Endothelial cell of umbilical vein (primary cell): ENCODE measurements around the gene CERKL. TPM values are rescaled to one million over a fixed set of nuclear protein-coding genes. Genes with fewer than 3 reads are reported as not detected.

Experiments used
- BruUV-seq: library from RNA; stranded (reverse); fragments of 400-500 nt; replicated peaks from 2 replicates; lab custom pipeline; 2021; lab: Mats Ljungman, UMichigan
- CTCF ChIA-PET: fragments of 300-600, 350-600 bp; sonication (Branson Sonifier 250); formaldehyde crosslinking; loops from one replicate; lab custom pipeline; 2021; ENCODE audit warnings: antibody characterized with exemption, inconsistent platforms; lab: Charles Lee
- POLR2A ChIA-PET: fragments of 300-600, 350-600 bp; sonication (Branson Sonifier 250); formaldehyde crosslinking; loops from one replicate; lab custom pipeline; 2021; ENCODE audit warnings: antibody characterized with exemption, inconsistent platforms; lab: Charles Lee
- DNase-seq: peaks from one replicate; pipeline ENCODE4 v3.0.0-alpha.2; 2011; ENCODE audit warnings: low read depth, low spot score
- FAIRE-seq: peaks from 2 replicates; lab custom pipeline; 2011; peaks lifted over from hg19 to GRCh38; lab: Jason Lieb, UNC
- H2AFZ ChIP-seq: 2 replicates; pipeline ENCODE4 v1.6.0; 2012; ENCODE audit warnings: low read depth, low read length, control low read depth, inconsistent platforms
- H3K27ac ChIP-seq: 2 replicates; pipeline ENCODE4 v1.5.1; 2011; ENCODE audit warnings: low read depth, mild to moderate bottlenecking, control low read depth, low read length, moderate library complexity; ENCODE audit not compliant: insufficient read depth
- H3K27me3 ChIP-seq, 2 experiments: 2 replicates each; pipeline versions ENCODE4 v1.6.0 to v1.6.1; 2011; ENCODE audit warnings: low read length in 2 of 2, mixed read lengths in 1 of 2; ENCODE audit not compliant: control insufficient read depth in 2 of 2, insufficient read depth in 2 of 2
- H3K36me3 ChIP-seq, 2 experiments: 2 replicates in 1 of 2; 3 replicates in 1 of 2; pipeline ENCODE4 v1.5.1; 2011; ENCODE audit warnings: low read length in 2 of 2, mild to moderate bottlenecking in 1 of 2, moderate library complexity in 1 of 2; ENCODE audit not compliant: control insufficient read depth in 2 of 2, insufficient read depth in 2 of 2; ENCODE audit errors: extremely low read depth in 1 of 2
- H3K4me1 ChIP-seq: 3 replicates; pipeline ENCODE4 v1.5.1; 2011; ENCODE audit warnings: mild to moderate bottlenecking, low read length; ENCODE audit not compliant: control insufficient read depth, insufficient read depth; ENCODE audit errors: extremely low read depth
- H3K4me2 ChIP-seq: 2 replicates; pipeline ENCODE4 v1.6.1; 2011; ENCODE audit warnings: low read length, control low read depth, mixed read lengths; ENCODE audit not compliant: insufficient read depth
- H3K4me3 ChIP-seq, 3 experiments: fragments of 200-600 bp in 1 of 3; sonication (generic), shearing (Covaris generic) in 1 of 3; replicated peaks in 1 of 3; 2 replicates each; pipeline ENCODE4 v1.5.1; 2011 to 2016; ENCODE audit warnings: control low read depth in 3 of 3, low read length in 3 of 3, mild to moderate bottlenecking in 2 of 3, inconsistent platforms in 1 of 3, low read depth in 1 of 3, moderate library complexity in 1 of 3; ENCODE audit not compliant: insufficient read depth in 1 of 3
- H3K79me2 ChIP-seq: 2 replicates; pipeline ENCODE4 v1.6.0; 2012; ENCODE audit warnings: low read length, inconsistent platforms; ENCODE audit not compliant: control insufficient read depth, insufficient read depth
- H3K9ac ChIP-seq: replicated peaks from 2 replicates; pipeline ENCODE3; 2011; ENCODE audit warnings: low read length, control low read depth; ENCODE audit not compliant: insufficient read depth; ENCODE audit errors: extremely low read depth
- H3K9me1 ChIP-seq: replicated peaks from 3 replicates; pipeline ENCODE4 v1.6.0; 2011; ENCODE audit warnings: mild to moderate bottlenecking, low read length; ENCODE audit not compliant: control insufficient read depth, insufficient read depth; ENCODE audit errors: extremely low read depth
- H3K9me3 ChIP-seq: replicated peaks from 2 replicates; pipeline ENCODE4 v1.5.1; 2012; ENCODE audit warnings: low read length, inconsistent platforms; ENCODE audit not compliant: control insufficient read depth, insufficient read depth
- H4K20me1 ChIP-seq: replicated peaks from 2 replicates; pipeline ENCODE3; 2011; ENCODE audit warnings: mild to moderate bottlenecking, low read length; ENCODE audit not compliant: control insufficient read depth, insufficient read depth; ENCODE audit errors: extremely low read depth
- CTCF ChIP-seq, 2 donors: IDR thresholded peaks; 1 replicate in 1 of 2; 2 replicates in 1 of 2; pipeline ENCODE4 v1.5.1; 2011; ENCODE audit warnings: low read length in 2 of 2, mild to moderate bottlenecking in 2 of 2, moderate library complexity in 2 of 2, control low read depth in 1 of 2, inconsistent platforms in 1 of 2, low read depth in 1 of 2; ENCODE audit not compliant: insufficient read depth in 1 of 2; ENCODE audit errors: extremely low read depth in 1 of 2
- EZH2 ChIP-seq: IDR thresholded peaks from 2 replicates; pipeline ENCODE4 v1.6.1; 2012; ENCODE audit warnings: borderline replicate concordance, low read depth, mild to moderate bottlenecking, moderate library complexity, low read length, inconsistent platforms; ENCODE audit not compliant: severe bottlenecking
- FOS ChIP-seq: IDR thresholded peaks from 2 replicates; pipeline ENCODE4 v1.6.1; 2011; ENCODE audit warnings: mild to moderate bottlenecking, low read length, moderate library complexity, borderline replicate concordance; ENCODE audit not compliant: insufficient read depth
- GATA2 ChIP-seq: IDR thresholded peaks from 2 replicates; pipeline ENCODE4 v1.7.0; 2011; ENCODE audit warnings: low read depth, mild to moderate bottlenecking, moderate library complexity, mixed read lengths, low read length; ENCODE audit not compliant: insufficient read length, insufficient read depth
- JUN ChIP-seq: IDR thresholded peaks from 2 replicates; pipeline ENCODE4 v1.6.1; 2011; ENCODE audit warnings: borderline replicate concordance, low read depth; ENCODE audit not compliant: insufficient read length, insufficient read depth
- MYC ChIP-seq: IDR thresholded peaks from one replicate; pipeline ENCODE4 v1.6.1; 2011; ENCODE audit warnings: mild to moderate bottlenecking, low read depth, low read length
- POLR2A ChIP-seq: IDR thresholded peaks from 2 replicates; pipeline ENCODE4 v1.6.1; 2012; ENCODE audit warnings: low read depth, mild to moderate bottlenecking, control low read depth, low read length
- POLR2AphosphoS5 ChIP-seq: IDR thresholded peaks from 2 replicates; pipeline ENCODE4 v1.6.1; 2012; ENCODE audit warnings: low read depth, mild to moderate bottlenecking, control low read depth, low read length, moderate library complexity; ENCODE audit not compliant: insufficient read depth
- dilution Hi-C: fragments of 300-500 bp; cut with MboI; formaldehyde crosslinking; loops from one replicate; pipeline ENCODE4 v1.15.0; 2019; ENCODE audit warnings: low sequenced_read_pairs; ENCODE audit not compliant: extremely low pct_ligation_motif_present
- intact Hi-C: fragments of 100-400 bp; cut with micrococcal nuclease; formaldehyde crosslinking; loops from one replicate; pipeline ENCODE4 v1.10.0; 2022
- polyA plus RNA-seq, 4 experiments: library from polyadenylated mRNA; depleted of rRNA in 3 of 4; stranded (reverse) in 3 of 4; unstranded in 1 of 4; fragments of >200 nt; gene quantifications; 2 replicates each; pipeline versions ENCODE4 v1.2.1 to v1.2.3, GENCODE V29; 2011 to 2012; ENCODE audit warnings: missing spikeins in 1 of 4
- total RNA-seq: library from RNA; stranded (reverse); gene quantifications from 2 replicates; pipeline ENCODE4 v1.2.3, GENCODE V29; 2021
- TF ChIP-seq, protein P1 (sequence below): IDR thresholded peaks from 2 replicates; pipeline ENCODE4 v1.6.1; 2011; ENCODE audit not compliant: insufficient read depth, insufficient read length

Gene CERKL
- total and polyA plus RNA-seq, 2 donors (not counting 3 experiments of a cell fraction or from before 2014, with no cell fraction given) = not detected

- intact Hi-C loops = no loop called here
- Histone ChIP-seq H3K4me2 (no peak overlapping the region), H3K36me3 (no peaks in the 10 kb centered on the region), H4K20me1 (no peaks in the 10 kb centered on the region), H3K27ac (no peak overlapping the region), H3K79me2 (no peaks in the 10 kb centered on the region), H2AFZ (no peak overlapping the region), H3K4me1 (no peaks in the 10 kb centered on the region), H3K9me3 (no peaks in the 10 kb centered on the region), H3K9me1 (no peaks in the 10 kb centered on the region), H3K4me3 (no peak overlapping the region), H3K9ac (no peak overlapping the region), H3K27me3 (peaks cover 2% of the 10 kb centered on the region in 2 experiments)
- DNase-seq = no peak
- CTCF ChIA-PET = interaction anchor here (0.7 to 1.3 kb wide), 2 partner anchors 14 to 88 kb away, joined by 3 to 4 read pairs; no protein-coding TSS in a partner anchor
- dilution Hi-C loops = no loop called here
- FAIRE-seq = no peak
- no TSS peak for BruUV-seq
- TF ChIP-seq POLR2AphosphoS5 = no peak
- TF ChIP-seq, protein P1, sequence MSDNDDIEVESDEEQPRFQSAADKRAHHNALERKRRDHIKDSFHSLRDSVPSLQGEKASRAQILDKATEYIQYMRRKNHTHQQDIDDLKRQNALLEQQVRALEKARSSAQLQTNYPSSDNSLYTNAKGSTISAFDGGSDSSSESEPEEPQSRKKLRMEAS = no peak
- no peak for TF ChIP-seq CTCF (IDR thresholded peaks at IDR 0.05; ENCODE audit: extremely low read depth in 1 of 2, insufficient read depth in 1 of 2, low read depth in 1 of 2, low read length in 2 of 2)
- no peak for TF ChIP-seq EZH2
- no peak for TF ChIP-seq GATA2
- TF ChIP-seq MYC = no peak
- TF ChIP-seq FOS = no peak
- TF ChIP-seq JUN = no peak
- TF ChIP-seq POLR2A = no peak
- POLR2A ChIA-PET = no interaction called here
Measured at GRCh38 chr2:181627545-181627944, 29.4 kb downstream of the CERKL start.
